Uterus (tissue), 4 donors: Measurements from ENCODE around the gene RPS6KL1. TPM values are rescaled to one million over a fixed set of nuclear protein-coding genes. Genes with fewer than 3 reads are reported as not detected.

ENCODE experiments used
- DNase-seq, 2 donors: peaks; one replicate each; pipeline ENCODE4 v3.0.0-alpha.2; 2019 to 2020
- H3K27ac ChIP-seq, 2 donors: fragments of 200-600 bp; sonication (generic); 1 replicate in 1 of 2; 2 replicates in 1 of 2; pipeline ENCODE4 v1.5.1; 2016 to 2018
- H3K27me3 ChIP-seq, 2 donors: fragments of 200-600 bp; sonication (generic); one replicate each; pipeline ENCODE4 v1.5.1; 2018 to 2019; ENCODE audit warnings: control low read depth in 1 of 2
- H3K36me3 ChIP-seq, 2 donors: fragments of 200-600 bp; sonication (generic); one replicate each; pipeline ENCODE4 v1.5.1; 2019; ENCODE audit warnings: control low read depth in 1 of 2
- H3K4me1 ChIP-seq, 2 donors: fragments of 200-600 bp; sonication (generic); one replicate each; pipeline ENCODE4 v1.5.1; 2018 to 2019; ENCODE audit warnings: control low read depth in 1 of 2
- H3K4me3 ChIP-seq, 2 donors: fragments of 200-600 bp; sonication (generic); 1 replicate in 1 of 2; 2 replicates in 1 of 2; pipeline ENCODE4 v1.5.1; 2018 to 2019; ENCODE audit warnings: mild to moderate bottlenecking in 1 of 2
- H3K9me3 ChIP-seq, 2 donors: fragments of 200-600 bp; sonication (generic); one replicate each; pipeline ENCODE4 v1.5.1; 2019; ENCODE audit warnings: control low read depth in 1 of 2
- POLR2A ChIP-seq, 2 donors: fragments of 450-650 bp; IDR thresholded peaks; one replicate each; pipeline ENCODE4 v1.6.1; 2016; ENCODE audit warnings: antibody characterized with exemption in 2 of 2, mild to moderate bottlenecking in 1 of 2, moderate library complexity in 1 of 2
- intact Hi-C: fragments of 100-400 bp; cut with DNase I; formaldehyde crosslinking; loops from one replicate; pipeline ENCODE4 v1.15.1; 2023; ENCODE audit warnings: low total_unique reads
- total RNA-seq, 4 donors: library from RNA; depleted of rRNA in 3 of 4; stranded (reverse); fragments of >200 nt in 3 of 4; gene quantifications; one replicate each; pipeline versions ENCODE4 v1.1.0 to v1.2.4, GENCODE V29; 2014 to 2023
- TF ChIP-seq, protein P1 (sequence below), 4 experiments: fragments of 200-600 bp in 2 of 4; fragments of 450-650 bp in 2 of 4; sonication (generic) in 2 of 4; IDR thresholded peaks; one replicate each; pipeline ENCODE4 v1.5.1; 2016 to 2019; ENCODE audit warnings: antibody characterized with exemption in 4 of 4, mild to moderate bottlenecking in 2 of 4, moderate library complexity in 1 of 4
- donor health status: DM: yes; HTN: yes; CAD: no.

RPS6KL1 gene
- total RNA-seq, 4 donors from 2014 or later = 0.26 to 11.1 (median 3.0) TPM; not detected in 1

DNA sequence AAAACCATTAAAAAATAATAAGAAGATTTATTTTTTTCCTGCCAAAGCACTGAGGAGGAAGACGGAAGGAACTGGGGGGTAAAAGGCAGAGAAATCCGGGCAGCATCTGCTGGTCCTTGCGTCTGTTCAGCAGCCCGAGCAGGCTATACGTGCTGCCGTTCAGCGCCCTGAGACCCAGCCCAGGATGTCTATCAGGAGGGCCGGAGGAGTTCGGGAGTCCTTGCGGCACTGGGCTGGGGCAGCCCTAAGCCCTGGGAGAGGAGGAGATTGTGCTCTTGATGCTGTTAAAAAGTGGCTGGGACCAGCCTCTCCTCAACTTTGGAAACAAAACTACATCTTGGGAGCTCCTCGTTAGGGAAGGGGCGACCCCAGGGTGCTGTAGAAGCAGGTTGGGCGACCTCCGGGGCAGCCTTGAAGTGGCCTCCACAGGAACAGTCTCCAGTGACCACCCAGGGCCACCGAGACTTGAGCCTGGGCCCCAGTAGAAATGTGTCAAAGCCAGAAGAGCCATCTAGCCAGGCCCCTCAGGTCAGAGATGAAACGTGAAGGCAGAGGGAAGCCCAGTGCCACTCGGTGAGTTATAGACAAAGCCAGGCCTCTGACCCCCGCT, 18.0 kb upstream of the RPS6KL1 start:
- no peaks in the 10 kb centered on the region for H3K36me3 ChIP-seq
- H3K4me1 ChIP-seq = peaks cover 0 to 26% of the 10 kb centered on the region in 2 donors
- H3K27me3 ChIP-seq = no peaks in the 10 kb centered on the region
- TF ChIP-seq, protein P1, sequence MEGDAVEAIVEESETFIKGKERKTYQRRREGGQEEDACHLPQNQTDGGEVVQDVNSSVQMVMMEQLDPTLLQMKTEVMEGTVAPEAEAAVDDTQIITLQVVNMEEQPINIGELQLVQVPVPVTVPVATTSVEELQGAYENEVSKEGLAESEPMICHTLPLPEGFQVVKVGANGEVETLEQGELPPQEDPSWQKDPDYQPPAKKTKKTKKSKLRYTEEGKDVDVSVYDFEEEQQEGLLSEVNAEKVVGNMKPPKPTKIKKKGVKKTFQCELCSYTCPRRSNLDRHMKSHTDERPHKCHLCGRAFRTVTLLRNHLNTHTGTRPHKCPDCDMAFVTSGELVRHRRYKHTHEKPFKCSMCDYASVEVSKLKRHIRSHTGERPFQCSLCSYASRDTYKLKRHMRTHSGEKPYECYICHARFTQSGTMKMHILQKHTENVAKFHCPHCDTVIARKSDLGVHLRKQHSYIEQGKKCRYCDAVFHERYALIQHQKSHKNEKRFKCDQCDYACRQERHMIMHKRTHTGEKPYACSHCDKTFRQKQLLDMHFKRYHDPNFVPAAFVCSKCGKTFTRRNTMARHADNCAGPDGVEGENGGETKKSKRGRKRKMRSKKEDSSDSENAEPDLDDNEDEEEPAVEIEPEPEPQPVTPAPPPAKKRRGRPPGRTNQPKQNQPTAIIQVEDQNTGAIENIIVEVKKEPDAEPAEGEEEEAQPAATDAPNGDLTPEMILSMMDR (IDR thresholded peaks at IDR 0.05) = no peak
- no peak for TF ChIP-seq POLR2A (IDR thresholded peaks at IDR 0.05)
- H3K9me3 ChIP-seq = no peaks in the 10 kb centered on the region
- intact Hi-C loops = no loop called here
- H3K4me3 ChIP-seq = no peak overlapping the region
- peak overlapping the region; percentile 82 to 84 for H3K27ac ChIP-seq
- DNase-seq = no peak

DNA sequence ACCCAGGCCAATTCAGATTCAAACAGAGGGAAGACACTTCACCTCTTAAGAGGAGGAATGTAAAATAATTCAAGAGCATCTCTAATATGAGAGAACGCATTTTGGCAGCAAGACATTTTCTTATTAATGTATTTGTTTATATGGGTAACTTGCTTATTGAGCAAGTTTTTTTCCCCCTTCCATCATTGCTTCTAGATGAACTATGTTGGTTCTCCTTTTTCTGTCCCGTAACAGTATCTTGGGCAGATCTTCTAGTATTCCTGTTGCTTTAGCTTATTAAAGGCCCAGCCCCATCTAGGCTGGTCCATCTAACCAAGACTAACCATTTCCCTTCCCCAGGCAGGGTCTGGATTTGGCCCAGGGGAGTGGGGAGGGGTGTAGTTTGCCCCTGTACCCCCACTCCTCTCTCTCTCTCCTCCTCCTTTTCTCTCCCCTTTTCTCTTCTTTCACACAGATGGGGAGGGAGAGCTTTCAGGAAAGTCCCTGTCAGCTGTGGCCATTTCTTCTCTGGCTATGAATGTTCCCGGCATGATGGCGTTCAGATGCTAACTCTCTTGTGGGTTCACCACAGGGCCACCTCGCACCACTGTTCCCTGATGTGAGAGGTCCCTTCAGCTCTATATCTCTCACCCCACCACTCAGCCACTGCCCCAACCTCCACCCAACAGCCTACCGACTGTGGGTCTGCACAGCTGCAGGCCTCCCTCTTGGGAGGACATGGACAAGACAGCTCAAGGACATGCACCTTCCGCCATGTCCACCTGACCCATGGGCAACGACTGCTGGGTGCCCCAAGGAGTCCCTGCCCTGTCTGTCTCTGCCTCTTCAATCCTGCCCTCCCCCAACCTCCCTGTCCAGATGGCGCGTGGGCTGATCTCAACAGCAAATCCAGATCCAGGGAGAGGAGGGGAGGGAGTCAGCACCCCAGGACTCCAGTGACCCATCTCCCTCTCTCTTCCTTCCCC, 15.8 kb upstream of the RPS6KL1 start:
- Histone ChIP-seq H3K4me1 (peaks cover 0 to 26% of the 10 kb centered on the region in 2 donors), H3K9me3 (no peaks in the 10 kb centered on the region), H3K27ac (peak overlapping the region; percentile 82 to 84), H3K27me3 (no peaks in the 10 kb centered on the region), H3K36me3 (no peaks in the 10 kb centered on the region), H3K4me3 (no peak overlapping the region)
- intact Hi-C loops = no loop called here
- no peak for TF ChIP-seq POLR2A (IDR thresholded peaks at IDR 0.05)
- TF ChIP-seq, protein P1 (IDR thresholded peaks at IDR 0.05) = no peak
- no peak for DNase-seq

DNA sequence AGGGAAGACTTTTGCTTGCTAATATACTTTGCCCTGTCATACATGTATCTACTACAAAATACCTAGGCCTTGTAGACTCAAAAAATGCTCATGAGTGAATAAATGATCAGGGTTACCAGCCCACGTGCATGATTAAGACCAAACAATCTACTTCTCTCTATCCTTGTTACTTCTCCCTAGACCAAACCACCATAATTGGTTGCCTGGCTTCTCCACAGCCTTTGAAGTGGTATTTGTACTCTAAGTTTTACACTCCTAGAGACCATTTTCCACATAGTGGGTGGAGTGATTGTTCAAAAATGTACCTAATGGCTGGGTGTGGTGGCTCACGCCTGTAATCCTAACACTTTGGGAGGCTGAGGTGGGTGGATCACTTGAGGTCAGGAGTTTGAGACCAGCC, 14.1 kb upstream of the RPS6KL1 start:
- no peaks in the 10 kb centered on the region for H3K9me3 ChIP-seq
- DNase-seq = no peak
- peaks cover 0 to 25% of the 10 kb centered on the region in 2 donors for H3K4me1 ChIP-seq
- no peaks in the 10 kb centered on the region for H3K36me3 ChIP-seq
- H3K27ac ChIP-seq = no peak overlapping the region
- intact Hi-C loops = no loop called here
- TF ChIP-seq, protein P1 (IDR thresholded peaks at IDR 0.05) = no peak
- TF ChIP-seq POLR2A (IDR thresholded peaks at IDR 0.05) = no peak
- H3K27me3 ChIP-seq = no peaks in the 10 kb centered on the region
- H3K4me3 ChIP-seq = no peak overlapping the region

DNA sequence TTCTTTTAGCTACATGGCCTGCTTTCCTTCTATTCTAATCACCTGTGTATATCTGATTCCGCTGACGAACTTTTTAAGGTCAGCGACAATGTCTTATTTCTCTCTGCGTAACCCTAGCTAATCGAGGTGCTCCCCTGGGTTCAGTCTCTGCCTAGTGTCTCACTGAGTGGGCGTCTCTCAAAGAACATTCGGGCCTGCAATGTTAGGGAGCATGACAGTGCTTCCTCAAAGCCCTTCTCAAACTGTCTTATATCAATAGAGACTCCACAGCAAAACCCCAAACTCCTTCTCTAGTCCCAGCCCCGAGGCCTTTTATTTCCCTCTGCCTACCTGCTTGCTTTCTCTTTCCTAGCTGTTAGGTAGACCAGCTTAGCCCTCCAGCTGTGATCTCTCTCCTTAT, 13.7 kb upstream of the RPS6KL1 start:
- no peaks in the 10 kb centered on the region for H3K9me3 ChIP-seq
- no peak for DNase-seq
- no peak overlapping the region for H3K27ac ChIP-seq
- TF ChIP-seq, protein P1 (IDR thresholded peaks at IDR 0.05) = no peak
- no peak for TF ChIP-seq POLR2A (IDR thresholded peaks at IDR 0.05)
- peaks cover 0 to 21% of the 10 kb centered on the region in 2 donors for H3K4me1 ChIP-seq
- no peaks in the 10 kb centered on the region for H3K27me3 ChIP-seq
- H3K4me3 ChIP-seq = no peak overlapping the region
- intact Hi-C loops = no loop called here
- no peaks in the 10 kb centered on the region for H3K36me3 ChIP-seq

DNA sequence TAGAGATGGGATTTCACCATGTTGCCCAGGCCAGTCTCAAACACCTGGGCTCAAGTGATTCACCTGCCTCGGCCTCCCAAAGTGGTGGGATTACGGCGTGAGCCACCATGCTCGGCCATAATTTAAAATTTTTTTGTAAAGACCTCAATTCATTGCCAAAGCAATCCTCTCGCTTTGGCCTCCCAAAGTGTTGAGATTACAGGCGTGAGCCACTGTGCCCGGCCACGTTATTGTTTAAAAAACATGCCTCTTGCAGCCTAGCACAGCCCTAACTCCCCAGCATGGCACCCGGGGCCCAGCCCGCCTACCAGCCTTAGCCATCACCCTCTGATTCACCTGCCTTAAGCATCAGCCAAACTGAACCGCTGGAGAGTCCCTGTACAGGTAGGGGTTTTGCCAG, 13.1 kb upstream of the RPS6KL1 start:
- no peak overlapping the region for H3K27ac ChIP-seq
- no peaks in the 10 kb centered on the region for H3K36me3 ChIP-seq
- no peaks in the 10 kb centered on the region for H3K27me3 ChIP-seq
- TF ChIP-seq, protein P1 (IDR thresholded peaks at IDR 0.05) = no peak
- TF ChIP-seq POLR2A (IDR thresholded peaks at IDR 0.05) = no peak
- H3K9me3 ChIP-seq = no peaks in the 10 kb centered on the region
- no peak for DNase-seq
- no peak overlapping the region for H3K4me3 ChIP-seq
- peaks cover 0 to 15% of the 10 kb centered on the region in 2 donors for H3K4me1 ChIP-seq
- intact Hi-C loops = no loop called here
